RCC 7860 (cell line): Measurements from ENCODE around the gene BPIFA3.

ENCODE experiments used
- DNase-seq: peaks from one replicate; pipeline ENCODE4 v3.0.0-alpha.2; 2015; ENCODE audit warnings: low spot score
- FAIRE-seq: peaks from 2 replicates; lab custom pipeline; 2012; peaks lifted over from hg19 to GRCh38; lab: Jason Lieb, UNC

BPIFA3 gene

DNA sequence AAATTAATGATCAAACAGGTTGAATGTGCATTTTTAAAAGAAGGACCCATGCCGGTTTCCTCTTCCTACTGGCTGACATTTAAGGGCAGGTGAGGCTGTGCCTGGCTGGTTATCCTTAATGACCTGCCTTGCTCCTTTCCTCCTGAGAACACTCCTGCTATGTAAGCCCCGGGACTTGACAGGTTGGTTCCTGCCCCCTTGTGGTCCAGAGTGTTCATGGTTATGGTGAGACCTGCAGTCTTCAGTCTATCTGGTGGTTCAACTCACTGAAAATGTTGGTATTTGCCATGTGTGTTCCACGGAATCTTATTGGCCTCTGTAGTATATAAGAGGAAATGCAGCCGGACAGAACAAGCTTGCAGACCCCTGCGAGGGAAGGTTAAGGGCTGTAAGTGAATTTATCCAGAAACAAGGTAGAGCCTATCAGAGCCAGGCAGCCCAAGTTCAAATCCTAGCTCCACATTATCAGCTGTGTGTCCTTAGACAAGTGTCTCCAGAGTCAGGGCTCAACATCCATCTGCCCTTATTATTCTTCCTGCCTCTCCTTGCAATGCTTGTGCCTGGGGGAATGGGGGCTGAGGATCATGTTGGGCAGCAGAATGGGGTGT lies 5.2 kb upstream of the BPIFA3 start:
- FAIRE-seq (no peak), DNase-seq (peak; percentile 33)

DNA sequence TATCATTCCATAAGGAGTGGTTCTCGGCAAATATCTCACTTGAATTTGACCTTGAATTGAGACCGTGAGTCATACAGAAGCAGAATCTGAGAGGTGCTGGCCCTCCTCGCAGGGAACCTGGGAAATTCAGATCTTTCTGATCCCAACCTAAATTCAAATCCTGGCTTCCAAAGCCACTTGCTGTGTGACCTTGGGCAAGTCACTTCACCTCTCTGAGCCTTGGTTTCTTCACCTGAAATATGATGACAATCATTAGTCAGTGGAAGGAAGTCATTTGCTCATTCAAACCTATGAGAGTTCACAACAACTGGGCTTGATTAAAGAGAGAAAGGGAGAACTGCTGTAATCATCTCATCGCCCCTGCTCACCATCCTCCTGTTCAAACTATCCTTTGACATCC lies 7.2 kb downstream of the BPIFA3 start:
- DNase-seq (no peak), FAIRE-seq (no peak)

DNA sequence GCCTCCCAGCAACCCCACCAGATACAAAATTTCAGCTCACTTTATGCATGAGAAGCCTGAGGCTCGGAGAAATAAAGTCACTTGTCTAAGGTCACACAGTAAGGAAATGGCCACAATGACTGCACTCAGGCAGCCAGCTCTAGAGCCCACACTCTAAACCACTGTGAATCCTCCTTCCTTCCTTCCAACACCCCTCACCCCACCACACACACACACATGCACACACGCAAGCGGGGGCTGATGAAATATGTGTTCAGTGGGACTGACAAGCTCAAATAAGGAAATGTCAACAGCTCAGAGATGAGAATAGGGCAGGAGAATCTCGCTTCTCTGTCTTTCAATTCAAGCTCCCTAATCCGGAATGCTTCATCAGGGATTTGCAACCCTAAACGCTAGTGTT lies 12.7 kb downstream of the BPIFA3 start:
- DNase-seq: no peak
- FAIRE-seq: no peak

DNA sequence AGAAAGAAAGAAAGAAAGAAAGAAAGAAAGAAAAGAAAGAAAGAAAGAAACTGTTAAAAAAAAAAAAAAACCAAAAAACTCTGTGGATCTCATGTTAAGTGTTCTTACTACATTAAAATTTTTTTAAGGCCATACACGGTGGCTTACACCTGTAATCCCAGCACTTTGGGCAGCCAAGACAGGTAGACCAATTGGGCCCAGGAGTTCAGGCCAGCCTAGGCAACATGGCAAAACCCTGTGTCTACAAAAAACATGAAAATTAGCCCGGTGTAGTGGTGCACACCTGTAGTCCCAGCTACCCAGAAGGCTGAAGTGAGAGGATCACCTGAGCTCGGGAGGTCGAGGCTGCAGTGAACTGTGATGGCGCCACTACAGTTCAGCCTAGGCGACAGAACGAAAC lies 14.1 kb downstream of the BPIFA3 start:
- FAIRE-seq: no peak
- DNase-seq: no peak

DNA sequence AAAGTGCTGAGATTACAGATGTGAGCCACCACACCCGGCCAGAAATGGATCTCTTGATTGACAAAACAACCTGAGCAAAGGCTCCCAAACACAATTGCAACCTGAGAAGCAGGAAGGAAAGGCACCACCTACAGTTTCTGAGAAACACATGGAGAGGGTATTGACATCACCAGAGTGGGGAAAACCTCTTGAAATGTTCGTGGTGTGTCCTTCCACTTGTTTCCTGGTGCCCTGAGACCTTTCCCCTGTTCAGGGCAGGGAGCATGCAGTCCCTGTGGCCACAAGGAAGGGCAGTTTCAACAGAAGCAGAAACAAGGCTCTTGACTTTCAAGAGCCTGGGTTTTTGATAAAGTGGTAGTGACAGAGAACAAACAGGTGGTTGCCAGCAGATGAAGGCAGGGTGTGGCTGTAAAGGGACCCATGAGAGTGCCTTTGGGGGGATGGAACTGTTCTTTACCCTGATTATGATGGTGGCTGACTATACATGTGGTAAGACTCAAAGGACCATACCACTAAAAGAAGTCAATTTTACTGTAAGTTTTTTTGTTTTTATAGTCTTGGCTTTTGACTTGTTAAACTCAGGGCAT lies 15.4 kb downstream of the BPIFA3 start:
- no peak for FAIRE-seq

DNA sequence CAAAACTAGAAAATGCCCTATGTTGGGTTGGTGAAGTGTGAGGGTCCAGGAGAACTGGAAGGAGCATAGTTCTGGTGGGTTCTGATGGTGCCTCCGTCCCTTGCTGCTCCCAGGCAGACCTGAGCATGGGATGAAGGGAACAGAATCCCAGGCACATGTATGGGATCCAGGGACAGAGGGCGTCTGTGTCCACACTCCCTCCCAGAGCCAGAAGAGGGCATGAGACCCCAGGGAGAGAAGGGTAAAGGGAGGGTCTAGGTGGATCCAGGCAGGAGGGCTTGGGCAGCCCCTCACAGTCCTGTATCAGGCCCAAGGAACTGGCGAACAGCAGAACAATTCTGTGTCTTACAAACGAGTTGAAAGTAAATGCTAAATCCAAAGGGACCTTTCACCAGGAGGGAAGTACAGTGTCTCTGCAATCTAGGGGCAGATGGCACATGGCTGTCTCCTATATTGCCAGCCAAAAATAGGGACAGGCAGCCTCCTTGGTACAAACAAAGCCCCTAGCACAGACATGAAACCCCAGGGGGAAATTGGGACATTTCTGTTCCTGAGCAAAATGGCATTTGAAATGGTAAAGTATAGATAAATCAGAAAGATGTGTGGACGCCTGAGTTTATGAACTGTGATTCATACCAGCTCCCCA lies 16.1 kb downstream of the BPIFA3 start:
- FAIRE-seq (no peak), DNase-seq (no peak)

More for the DNA sequence above, 15.4 kb downstream of the BPIFA3 start:
- DNase-seq: no peak

- FAIRE-seq (no peak), DNase-seq (no peak)
Measured at GRCh38 chr20:33234050-33234449, 16.9 kb downstream of the BPIFA3 start.

GRCh38 chr20:33235696-33236095 lies 18.5 kb downstream of the BPIFA3 start, which contains the start of gene BPIFA1:
Gene BPIFA1 (plus strand): TSS chr20:33235996. CDS start chr20:33237712, 1,716 bp downstream.
- FAIRE-seq (no peak), DNase-seq (no peak)

DNA sequence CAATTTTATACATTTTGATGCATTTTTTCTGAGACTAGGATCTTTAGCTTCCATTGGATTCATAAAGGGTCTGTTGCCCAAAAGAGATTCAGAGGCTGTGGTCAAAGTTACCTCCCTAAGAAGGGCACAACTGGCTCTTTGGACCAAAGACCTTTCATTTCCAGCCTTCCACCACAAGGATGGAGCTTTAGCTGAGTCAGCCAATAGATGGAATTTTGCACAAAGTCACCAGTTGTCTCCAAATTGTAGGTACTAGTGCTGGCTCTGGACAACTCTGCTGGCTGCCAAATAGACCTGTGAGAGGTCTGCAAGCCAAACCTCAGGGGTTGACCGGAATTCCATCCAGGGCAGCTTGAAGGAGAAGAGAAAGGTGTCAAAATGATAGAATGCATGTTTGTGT lies 19.2 kb downstream of the BPIFA3 start:
- FAIRE-seq: no peak
- no peak for DNase-seq

DNA sequence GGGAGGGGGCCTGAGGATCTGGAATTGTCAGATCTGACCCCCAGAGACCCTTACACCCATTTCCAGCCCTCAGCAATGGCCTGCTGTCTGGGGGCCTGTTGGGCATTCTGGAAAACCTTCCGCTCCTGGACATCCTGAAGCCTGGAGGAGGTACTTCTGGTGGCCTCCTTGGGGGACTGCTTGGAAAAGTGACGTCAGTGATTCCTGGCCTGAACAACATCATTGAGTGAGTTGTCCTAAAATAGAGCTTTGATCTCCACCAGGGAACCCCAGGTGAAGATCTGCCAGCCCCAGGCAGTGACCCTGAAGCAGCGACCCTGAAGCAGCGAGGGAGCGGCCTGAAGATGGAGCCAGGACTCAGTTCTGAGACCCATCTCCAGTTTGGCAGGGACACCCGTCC lies 20.8 kb downstream of the BPIFA3 start:
- FAIRE-seq (no peak), DNase-seq (no peak)

GRCh38 chr20:33239418-33239817 lies 22.3 kb downstream of the BPIFA3 start:
- FAIRE-seq (no peak), DNase-seq (no peak)

DNA sequence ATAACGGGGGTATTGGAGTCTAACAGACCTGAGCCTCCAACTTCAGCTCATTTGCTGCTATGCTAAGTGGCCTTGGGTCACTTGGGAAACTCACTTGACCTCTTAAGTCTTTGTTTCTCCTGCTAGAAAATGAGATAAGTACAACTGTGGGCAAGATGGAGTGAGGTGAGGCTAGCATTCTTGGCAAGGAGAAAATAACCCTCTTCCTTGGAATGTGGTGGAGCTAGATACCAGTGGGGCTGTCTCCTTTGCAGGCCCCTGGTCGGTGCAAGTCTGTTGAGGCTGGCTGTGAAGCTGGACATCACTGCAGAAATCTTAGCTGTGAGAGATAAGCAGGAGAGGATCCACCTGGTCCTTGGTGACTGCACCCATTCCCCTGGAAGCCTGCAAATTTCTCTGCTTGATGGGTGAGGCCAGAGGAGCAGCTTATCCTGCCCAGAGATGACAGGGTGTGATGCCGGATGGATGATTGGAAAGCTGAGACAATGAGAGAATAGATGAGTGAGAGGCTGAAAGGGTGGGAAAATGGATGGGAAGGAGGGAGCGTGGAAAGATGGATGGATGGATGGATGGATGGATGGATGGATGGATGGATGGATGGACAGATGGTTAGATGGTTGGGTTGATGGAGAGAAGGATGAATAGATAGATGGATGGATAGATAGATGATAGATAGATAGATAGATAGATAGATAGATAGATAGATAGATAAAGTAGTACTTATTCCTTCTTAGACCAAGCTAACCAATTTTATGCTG lies 23.0 kb downstream of the BPIFA3 start:
- DNase-seq: no peak
- no peak for FAIRE-seq

DNA sequence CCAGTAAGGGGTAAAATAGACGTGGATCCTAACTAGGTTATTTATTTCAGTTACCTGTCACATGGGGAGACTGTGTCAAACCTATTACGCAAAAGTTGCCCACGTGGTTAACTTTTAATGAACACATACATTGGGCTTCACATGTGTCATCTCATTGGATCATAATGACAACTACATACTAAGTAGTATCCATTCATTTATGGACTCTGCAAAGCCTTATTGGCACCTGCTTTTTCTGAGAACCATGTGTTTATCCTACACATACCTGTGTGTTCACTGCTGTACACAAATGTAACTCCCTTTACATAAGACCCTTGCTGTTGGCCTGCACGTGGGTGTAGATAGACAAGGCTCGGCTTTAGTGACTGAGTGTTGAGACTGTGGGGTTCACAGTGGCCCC lies 23.8 kb downstream of the BPIFA3 start:
- DNase-seq: no peak
- FAIRE-seq: no peak

- FAIRE-seq (no peak), DNase-seq (no peak)
Measured at GRCh38 chr20:33242319-33243100, 25.4 kb downstream of the BPIFA3 start.

- FAIRE-seq (no peak), DNase-seq (no peak)
Measured at GRCh38 chr20:33246077-33246476, 28.9 kb downstream of the BPIFA3 start.

DNA sequence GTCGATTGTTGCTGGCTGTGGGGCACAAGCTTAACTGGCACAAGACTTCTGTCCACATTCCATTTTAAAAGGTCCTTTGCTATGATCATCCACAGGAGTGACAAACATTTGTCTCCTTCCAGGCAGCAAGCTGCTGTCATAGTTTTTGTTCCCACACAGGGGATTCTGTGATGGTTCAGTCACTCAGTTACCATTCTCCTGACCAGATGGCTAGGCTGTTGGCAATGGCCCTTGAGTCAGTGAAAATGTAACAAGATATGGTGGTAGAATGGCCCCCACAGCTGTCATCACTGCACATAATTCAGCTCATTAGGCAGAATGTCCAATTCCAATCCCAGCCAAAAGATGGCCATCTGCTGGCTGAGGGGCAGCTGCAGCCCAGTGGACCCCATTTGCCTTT lies 32.3 kb downstream of the BPIFA3 start:
- DNase-seq (no peak), FAIRE-seq (no peak)

DNA sequence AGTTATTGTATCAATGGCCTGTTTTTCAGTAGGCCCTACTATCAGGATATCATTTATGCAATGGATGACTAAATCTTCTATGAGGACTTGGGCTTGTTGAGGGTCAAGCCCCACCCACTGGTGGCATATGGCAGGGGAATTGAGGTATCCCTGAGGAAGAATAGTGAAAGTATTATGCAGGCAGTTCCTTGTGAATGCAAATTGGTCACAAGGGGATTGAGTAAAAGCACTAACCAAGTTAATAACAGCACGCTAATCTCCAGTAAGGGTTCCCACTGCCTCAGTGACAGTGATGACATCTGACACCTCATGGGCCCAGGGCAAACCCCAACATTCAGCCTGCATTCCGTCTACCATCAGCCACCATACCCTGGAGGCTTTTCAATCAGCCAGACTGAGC lies 33.5 kb downstream of the BPIFA3 start:
- FAIRE-seq: no peak

GRCh38 chr20:33251496-33251895 lies 34.3 kb downstream of the BPIFA3 start:
- DNase-seq: no peak
- no peak for FAIRE-seq

More for the DNA sequence above, 33.5 kb downstream of the BPIFA3 start:
- no peak for DNase-seq

- FAIRE-seq: no peak
- DNase-seq: no peak
Measured at GRCh38 chr20:33252460-33252859, 35.3 kb downstream of the BPIFA3 start.

GRCh38 chr20:33255005-33255404 lies 37.9 kb downstream of the BPIFA3 start:
- DNase-seq (no peak), FAIRE-seq (no peak)

DNA sequence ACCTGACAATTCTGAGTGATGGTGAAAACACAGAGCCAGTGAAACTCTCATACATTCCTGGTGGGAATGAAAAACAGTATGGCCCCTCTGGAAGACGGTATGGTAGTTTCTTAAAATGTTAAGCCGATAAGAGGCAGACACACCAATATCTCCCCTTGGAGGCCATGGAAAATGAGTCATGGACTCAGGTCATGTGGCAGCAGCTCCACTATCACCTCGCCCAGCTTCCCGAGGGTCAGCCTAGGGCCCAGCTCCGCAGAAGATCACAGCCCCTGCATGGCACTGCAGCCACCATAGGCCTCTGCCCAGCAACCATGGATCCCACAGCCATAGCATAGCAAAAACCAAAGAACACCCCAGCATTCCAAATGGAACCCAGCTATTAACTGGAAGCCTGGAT lies 40.1 kb downstream of the BPIFA3 start:
- DNase-seq: no peak
- FAIRE-seq: no peak
